Measurements from ENCODE around the gene PYGM.

PYGM gene

GRCh38 chr11:64752175-64752970 lies 7.4 kb downstream of the PYGM start:
- FAIRE-seq = no peak

- FAIRE-seq = no peak
These were observed 8.2 kb downstream of the PYGM start for GRCh38 chr11:64751580-64751979.

GRCh38 chr11:64751136-64751535 lies 8.6 kb downstream of the PYGM start:
- FAIRE-seq = no peak

GRCh38 chr11:64750361-64751054 lies 9.3 kb downstream of the PYGM start:
- FAIRE-seq = no peak

GRCh38 chr11:64747961-64748665 lies 11.7 kb downstream of the PYGM start:
- FAIRE-seq = no peak

GRCh38 chr11:64746486-64746885 lies 13.3 kb downstream of the PYGM start:
- no peak for FAIRE-seq

- FAIRE-seq = no peak
These were observed 14.0 kb downstream of the PYGM start for GRCh38 chr11:64745521-64746328.

GRCh38 chr11:64745189-64745520 lies 14.6 kb downstream of the PYGM start:
- FAIRE-seq = no peak

GRCh38 chr11:64744544-64745188 lies 15.1 kb downstream of the PYGM start:
- FAIRE-seq = no peak

GRCh38 chr11:64743591-64744543 lies 15.9 kb downstream of the PYGM start, which contains the start of gene RASGRP2:
Gene RASGRP2 (minus strand): TSS chr11:64744142. CDS start chr11:64742866, 1,276 bp downstream.
- FAIRE-seq = no peak

GRCh38 chr11:64742889-64743590 lies 16.7 kb downstream of the PYGM start:
- no peak for FAIRE-seq

GRCh38 chr11:64742087-64742888 lies 17.5 kb downstream of the PYGM start:
- no peak for FAIRE-seq

GRCh38 chr11:64741375-64742086 lies 18.2 kb downstream of the PYGM start:
- FAIRE-seq = no peak

- no peak for FAIRE-seq
These were observed 19.9 kb downstream of the PYGM start for GRCh38 chr11:64739871-64740270.

- no peak for FAIRE-seq
These were observed 23.1 kb downstream of the PYGM start for GRCh38 chr11:64736654-64737053.

GRCh38 chr11:64735725-64736259 lies 24.0 kb downstream of the PYGM start:
- FAIRE-seq = no peak

- FAIRE-seq = no peak
These were observed 24.7 kb downstream of the PYGM start for GRCh38 chr11:64734811-64735724.
